OCI-LY3 (cell line): ENCODE results near the gene TMPRSS13.

Source experiments
- CTCF ChIP-seq: fragments of 200-600, 300-600 bp; sonication (generic); IDR thresholded peaks from 2 replicates; pipeline ENCODE4 v1.5.1; 2014; ENCODE audit warnings: antibody characterized with exemption, low read length, low read depth
- EZH2phosphoT487 ChIP-seq: fragments of 200-600 bp; shearing (Covaris generic); IDR thresholded peaks from 2 replicates; pipeline ENCODE4 v1.6.1; 2018; ENCODE audit warnings: antibody characterized with exemption, mixed run types, low read depth

- TF ChIP-seq CTCF = no peak
- no peak for TF ChIP-seq EZH2phosphoT487
Measured at GRCh38 chr11:117874253-117874909, 54.8 kb downstream of the TMPRSS13 start.
